GM19035 (cell line): ENCODE measurements around the gene MACIR.
"Not testable (repeated sequence)": the region's sequence is repeated elsewhere in the genome, so short reads cannot be mapped to it uniquely, and the experiment has no call there.

Experiments
- ATAC-seq: cut with Tn5 transposase; IDR thresholded peaks from one replicate; pipeline ENCODE4 v1.9.1; 2021; ENCODE audit not compliant: unreplicated experiment

MACIR gene

DNA sequence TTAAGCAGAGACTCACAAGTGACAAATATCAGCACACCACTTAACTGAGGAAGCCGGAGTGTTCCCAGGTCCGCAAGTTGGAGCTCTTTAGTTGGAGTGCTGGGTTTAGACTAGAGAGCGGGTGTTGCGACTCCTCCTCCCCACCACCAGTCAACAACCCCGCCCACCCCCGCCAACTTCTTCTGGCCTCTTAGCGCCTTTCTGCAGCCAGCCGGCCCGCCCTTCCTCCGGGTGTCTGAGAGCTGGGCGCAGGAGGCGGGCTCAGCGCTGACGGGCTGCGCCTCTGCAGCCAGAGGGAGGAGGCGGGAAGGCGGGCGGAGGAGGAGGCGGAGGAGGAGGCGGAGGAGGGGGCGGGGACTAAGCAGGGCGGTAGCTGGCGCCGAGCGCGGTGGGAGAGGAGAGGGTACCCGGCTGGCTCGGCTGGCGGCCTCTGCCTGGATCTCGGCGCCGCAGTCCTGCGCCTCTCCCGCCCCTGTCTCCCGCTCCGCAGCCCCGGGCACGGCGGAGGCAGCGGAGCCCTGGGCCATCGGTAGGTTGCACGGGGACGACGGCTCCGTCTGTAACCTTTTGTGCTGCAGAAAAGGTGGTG lies at the start of gene MACIR:
TSS of gene MACIR (plus strand) at position 396 of the 589 bp plus-strand sequence. CDS start 17,157 bp downstream, outside the sequence.
- peak; percentile 73 for ATAC-seq

DNA sequence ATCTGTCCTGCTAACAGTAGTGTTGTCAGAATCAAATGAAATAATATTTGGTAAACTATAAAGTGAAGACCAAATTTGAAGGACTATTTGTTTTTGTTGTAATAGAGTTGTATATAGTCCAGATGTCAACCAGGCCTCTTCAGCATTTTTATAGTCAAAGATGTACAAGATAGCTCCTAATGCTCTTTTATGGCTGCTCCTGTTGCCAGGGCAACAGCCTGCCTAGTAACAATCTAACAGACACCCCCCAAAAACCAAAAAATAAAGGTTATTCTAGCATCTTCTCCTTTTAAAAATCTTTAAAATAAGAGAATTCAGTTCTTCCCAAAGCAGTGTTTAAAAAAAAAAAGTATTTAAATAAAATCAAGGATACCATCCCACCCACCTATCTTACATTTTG lies 49.5 kb upstream of the MACIR start:
- no peak for ATAC-seq

- no peak for ATAC-seq
Measured at GRCh38 chr5:103210952-103211351, 47.6 kb upstream of the MACIR start.

DNA sequence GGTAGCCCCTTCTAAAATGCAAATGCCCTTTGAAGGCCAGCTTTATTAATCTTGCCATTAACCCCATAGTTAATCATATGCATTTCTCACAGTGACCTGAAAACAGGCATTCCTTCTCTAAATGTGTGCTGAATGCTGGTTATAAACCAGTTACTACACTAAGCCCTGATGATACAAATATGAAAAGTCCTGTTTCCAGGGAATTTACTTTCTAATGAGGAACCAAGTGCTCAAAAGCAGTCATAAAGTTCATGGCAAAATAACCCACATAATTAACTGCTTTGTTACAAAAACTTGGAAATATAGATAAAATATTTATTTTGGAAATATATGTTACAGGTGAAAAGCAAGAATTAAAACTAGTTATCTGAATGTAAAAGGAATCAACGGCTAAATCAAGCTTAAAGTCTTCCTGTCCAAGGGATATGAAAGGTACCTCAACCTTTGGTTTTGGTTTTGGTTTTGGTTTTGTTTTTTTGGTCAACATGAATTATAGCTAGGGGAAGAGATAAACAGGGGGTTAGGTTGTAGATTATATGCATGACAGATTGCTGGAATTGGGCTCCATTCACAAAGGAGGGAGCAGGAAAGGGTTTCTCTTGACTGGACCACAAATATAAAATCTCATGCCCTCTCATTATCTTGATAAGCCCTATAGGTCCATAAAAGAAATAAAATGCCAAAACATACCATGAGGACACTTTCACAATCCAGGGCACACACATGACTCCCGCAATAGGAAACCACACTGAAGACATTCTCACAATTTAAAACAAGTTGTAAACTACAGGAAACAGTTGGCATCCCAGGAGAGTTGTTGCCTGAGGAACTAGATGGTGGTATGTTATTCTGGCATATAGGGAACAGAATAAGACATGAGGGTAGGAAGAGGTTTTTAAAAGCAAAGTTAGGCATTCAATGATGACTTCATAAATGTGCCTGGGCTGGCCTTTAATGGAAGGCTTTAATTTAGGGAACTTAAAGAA lies 46.7 kb upstream of the MACIR start:
- ATAC-seq, result peak; percentile 57

DNA sequence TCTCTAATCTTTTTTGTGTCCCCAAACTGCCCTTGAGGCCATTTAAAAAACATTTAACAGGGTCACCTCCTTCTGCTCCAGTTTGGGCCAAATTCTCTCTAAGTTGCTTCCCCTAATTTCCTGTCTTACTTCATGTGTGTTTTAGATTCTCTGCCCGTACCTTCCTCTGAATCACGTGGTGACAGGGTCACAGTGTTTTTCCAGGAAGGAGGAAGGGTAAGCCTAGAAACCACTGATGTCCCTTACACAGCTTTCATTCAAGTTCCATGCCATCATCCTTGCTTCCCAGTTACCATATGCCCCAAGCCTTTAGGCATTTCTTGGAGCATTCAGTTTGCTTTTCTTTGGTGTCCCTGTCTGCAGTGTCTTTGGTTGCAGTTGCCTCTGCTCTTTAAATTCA lies 42.4 kb upstream of the MACIR start:
- no peak for ATAC-seq

DNA sequence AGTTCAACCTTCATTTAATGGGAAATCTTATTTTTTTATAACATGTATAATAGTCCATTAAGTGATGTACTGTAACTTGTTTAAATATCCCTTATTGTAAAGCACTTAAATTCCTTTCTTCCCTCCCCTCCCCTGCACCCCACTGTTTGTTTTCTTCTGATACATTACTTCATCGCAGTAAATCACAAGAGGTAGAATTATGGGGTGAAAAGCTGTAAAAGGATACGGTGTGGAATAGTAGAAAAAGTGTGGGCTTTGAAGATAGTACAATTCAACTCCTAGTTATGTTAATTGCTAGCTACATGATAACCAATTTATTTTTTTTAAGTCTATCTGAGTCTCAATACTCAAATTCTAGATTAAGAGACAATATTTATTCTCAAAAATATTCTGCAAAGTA lies 41.9 kb upstream of the MACIR start:
- ATAC-seq, result no peak

DNA sequence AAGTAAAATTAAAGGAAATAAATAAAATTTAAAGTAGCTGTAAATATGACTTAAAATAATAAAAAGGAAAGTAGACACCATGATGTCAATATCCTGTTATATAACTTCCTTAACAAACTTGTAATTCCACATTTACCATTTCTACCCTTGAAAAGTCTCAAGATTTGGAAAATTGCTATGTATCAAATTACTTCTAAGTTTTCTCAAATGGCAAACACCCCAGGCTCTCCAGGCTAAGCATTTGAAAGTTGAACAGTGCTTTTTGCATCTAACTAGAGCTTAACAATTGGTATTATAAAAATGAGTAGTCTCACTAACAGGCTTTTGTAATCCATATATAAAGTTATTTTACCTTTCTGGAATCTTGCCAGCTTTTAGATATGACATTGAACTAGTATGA lies 41.5 kb upstream of the MACIR start:
- ATAC-seq, result no peak

DNA sequence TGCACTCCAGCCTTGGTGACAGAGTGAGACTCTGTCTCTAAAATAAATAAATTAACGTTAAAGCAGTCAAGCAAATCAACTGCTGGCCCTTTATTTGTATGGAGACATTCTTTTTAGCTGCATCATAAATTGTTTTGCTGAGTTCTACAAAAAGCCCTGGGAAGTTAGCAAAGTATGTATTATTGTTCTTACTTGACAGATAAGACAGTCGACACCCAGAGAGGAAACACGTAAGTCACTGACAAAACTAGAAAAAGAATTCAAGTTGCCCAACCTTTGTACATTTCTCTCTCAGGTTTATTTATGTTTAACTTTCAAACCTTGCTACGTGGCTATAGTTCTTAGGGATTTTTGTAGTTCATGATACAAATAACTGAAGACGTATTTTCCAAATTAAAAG lies 40.4 kb upstream of the MACIR start:
- no peak for ATAC-seq

GRCh38 chr5:103219074-103219473 lies 39.5 kb upstream of the MACIR start:
- not testable (repeated sequence) for ATAC-seq

DNA sequence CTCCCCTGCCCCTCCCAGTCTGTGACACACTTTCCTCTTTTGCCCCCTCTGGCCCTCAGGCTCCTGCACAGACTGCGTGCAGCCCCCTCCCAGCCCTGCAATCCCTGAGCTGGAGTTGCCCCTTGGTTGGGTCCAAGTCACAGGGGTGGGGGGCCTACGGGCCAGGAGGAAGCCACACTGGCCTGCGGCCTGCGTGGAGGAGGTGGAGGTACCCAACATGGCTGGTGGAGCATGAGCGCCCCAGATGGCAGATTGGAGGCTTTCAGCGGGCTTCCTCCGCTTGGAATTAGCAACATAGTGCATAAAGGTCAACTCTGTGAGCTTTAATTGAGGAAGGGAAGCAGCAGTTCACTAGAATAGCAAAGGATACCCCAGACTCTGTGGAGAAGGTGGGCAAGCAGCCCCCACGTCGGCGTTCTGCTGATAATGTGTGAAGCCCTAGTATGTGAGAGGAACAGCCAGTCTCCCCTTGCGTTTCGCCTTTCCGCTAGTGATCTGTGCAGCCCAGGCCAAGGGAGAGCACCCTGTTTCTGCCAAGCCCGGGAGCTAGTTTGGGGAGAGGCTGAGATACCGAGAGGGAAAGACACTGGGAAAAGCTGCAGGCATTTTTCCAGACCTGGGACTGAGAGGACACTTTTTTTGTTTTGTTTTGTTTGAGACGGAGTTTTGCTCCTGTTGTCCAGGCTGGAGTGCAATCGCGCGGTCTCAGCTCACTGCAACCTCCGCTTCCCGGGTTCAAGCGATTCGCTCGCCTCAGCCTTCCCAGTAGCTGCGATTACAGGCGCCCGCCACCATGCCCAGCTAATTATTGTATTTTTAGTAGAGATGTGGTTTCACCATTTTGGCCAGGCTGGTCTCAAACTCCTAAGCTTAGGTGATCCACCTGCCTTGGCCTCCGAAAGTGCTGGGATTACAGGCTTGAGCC lies 35.3 kb upstream of the MACIR start:
- no peak for ATAC-seq

GRCh38 chr5:103224118-103224893 lies 34.3 kb upstream of the MACIR start:
- peak; percentile 93 for ATAC-seq

GRCh38 chr5:103224894-103225246 lies 33.7 kb upstream of the MACIR start:
- ATAC-seq, result no peak

DNA sequence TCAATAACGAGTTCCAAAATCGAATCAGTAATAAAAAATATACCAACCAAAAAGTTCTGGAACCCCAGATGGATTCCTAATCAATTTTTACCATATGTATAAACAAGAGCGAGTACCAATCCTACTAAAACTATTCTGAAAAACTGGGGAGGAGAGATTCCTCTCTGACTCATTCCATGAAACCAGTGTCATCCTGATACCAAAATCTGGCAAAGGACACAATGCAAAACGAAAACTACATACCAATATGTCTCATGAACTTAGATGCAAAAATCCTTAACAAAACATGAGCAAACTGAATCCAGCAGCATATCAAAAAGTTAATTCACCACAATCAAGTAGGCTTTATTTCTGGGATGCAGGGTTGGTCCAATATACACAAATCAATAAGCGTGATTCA lies 30.5 kb upstream of the MACIR start:
- no peak for ATAC-seq

DNA sequence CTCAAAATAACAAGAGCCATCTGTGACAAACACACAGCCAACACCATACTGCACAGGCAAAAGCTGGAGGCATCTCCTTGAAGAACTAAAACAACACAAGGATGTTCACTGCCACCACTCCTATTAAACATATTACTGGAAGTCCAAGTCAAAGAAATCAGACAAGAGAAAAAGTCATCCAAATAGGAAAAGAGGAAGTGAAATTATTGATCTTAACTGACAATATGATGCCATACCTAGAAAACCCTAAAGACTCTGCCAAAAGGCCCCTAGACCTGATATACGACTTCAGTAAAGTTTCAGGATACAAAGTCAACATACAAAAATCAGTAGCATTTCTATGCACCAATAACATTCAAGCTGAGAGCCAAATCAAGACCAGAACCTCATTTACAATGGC lies 30.0 kb upstream of the MACIR start:
- no peak for ATAC-seq

DNA sequence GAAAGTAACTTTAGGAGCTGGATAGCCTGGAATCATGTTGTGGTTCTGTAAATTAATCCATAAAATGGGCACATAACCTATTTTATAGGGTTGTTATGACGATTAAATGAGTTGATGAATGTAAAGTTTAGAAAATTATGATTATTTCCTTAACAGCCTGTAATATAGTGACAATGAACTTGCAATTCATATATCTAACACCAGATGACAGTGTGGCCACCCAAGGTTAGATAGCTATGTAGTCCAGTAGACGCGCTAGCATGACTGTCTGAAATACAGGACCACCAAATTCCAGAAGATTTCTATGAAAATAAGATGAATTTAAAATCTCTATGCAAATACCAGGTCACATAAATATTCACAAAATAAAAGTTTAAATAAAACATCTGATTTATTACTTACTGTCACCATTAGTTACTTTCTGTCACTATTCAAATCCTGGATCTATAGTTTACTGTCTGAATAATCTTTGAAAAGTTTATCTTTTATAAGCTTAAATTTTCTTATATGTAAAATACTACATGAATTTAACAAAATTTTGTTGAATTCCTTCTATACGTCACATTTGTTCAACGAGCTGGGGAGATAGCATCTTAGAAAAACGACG lies 26.1 kb upstream of the MACIR start:
- ATAC-seq, result peak; percentile 69

GRCh38 chr5:103234239-103234975 lies 24.2 kb upstream of the MACIR start:
- ATAC-seq, result no peak

DNA sequence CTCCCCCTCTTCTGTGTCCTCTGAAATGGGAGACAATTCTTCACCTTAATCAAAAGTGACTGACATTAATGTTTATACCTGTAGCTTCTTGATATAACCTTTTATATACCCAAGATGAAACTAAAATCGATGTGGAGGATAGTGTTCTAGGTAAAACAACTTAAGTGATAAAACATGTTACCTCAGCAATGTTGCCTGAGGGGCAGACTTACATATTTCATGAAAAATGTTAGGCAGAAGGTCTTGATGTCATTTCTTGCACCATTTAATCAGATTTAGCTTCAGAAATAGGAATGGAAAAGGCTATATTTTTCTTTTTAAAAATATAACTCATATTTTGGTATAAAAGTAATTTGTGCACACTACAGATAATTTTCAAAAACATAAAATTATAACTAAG lies 22.7 kb upstream of the MACIR start:
- no peak for ATAC-seq

DNA sequence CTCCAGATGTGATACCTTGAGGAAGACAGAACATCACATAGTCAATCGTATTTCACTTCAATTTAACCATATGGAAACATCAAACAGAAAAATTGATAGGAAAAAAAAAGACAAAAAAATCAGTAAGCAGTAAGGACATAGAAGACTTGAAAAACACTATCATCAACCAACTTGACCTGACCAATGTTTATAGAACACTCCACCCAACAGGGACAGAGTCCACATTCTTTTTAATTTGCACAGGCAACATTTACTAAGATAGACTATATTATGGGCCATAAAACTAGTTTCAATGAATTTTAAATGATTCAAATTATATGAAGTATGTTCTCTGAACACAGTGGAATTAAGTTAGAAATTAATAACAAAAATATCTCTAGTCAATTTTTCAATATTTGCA lies 20.8 kb upstream of the MACIR start:
- ATAC-seq, result no peak

GRCh38 chr5:103243665-103244064 lies 14.9 kb upstream of the MACIR start:
- no peak for ATAC-seq
